NCI-H2029 treated with DMSO at 0.1 percent for 48 hours (cell line): Measurements from ENCODE around the gene BCAN.
"Not testable (repeated sequence)": the region's sequence is repeated elsewhere in the genome, so short reads cannot be mapped to it uniquely, and the experiment has no call there.

Experiments
- DNase-seq: peaks from one replicate; lab custom pipeline; 2025; lab: John Stamatoyannopoulos, UW

Gene BCAN

DNA sequence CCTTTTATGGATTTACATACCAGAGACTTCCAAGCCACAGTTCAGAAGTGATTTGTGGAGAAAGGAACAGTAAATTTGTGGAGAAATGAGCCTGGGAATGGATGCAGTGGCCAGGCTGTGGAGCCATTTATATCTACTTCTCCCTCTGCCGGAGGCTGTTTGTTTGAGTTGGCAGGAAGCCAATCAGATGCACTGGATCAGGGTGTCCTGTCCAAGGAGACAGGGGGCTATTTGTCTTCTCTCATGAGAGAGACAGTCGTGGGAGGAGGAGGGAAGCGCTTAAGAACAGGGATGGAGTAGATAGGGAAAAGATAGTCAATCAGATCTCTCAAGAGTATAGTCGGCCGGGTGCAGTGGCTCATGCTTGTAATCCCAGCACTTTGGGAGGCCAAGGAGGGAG lies 25.5 kb upstream of the BCAN start:
- peak; percentile 16 for DNase-seq

DNA sequence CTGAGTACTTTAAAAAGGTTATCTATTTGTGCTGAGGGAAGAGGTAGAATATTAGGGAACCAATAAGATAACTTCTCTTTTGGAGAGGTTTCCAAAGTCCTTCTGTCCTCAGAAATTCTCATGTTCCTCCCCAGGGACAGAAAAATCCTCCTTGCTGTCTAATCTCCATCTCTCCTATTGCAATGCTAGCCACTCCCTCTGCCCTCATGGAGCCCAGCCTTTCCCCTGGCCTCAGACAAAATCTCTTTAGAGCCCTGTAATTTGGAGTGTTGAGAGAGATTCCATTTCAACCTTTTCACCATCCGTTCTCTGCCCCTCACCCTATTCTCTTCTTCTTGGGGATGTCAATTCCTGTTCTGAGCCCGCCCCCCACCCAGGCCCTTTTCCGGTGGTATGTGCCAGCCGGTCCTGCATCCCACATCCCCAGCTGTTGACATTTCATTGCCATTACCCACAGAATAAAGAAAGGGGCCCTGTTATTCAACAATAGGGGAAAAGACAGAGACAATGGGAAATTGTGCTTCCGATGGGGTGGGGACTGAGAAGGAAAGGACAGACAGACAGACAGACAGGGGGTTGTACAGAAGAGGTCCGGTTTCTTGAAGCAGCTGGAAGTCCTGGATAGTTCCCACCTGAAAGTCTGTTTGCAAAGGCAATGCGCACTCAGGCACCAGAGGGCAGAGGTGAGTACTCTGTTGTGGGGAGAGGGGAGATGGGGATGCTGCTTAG lies 22.9 kb upstream of the BCAN start, which contains the start of gene HAPLN2:
Gene HAPLN2, plus strand, starts transcription at position 563 of the 729 bp plus-strand sequence. CDS start 4,076 bp downstream, outside the sequence.
- DNase-seq = no peak

DNA sequence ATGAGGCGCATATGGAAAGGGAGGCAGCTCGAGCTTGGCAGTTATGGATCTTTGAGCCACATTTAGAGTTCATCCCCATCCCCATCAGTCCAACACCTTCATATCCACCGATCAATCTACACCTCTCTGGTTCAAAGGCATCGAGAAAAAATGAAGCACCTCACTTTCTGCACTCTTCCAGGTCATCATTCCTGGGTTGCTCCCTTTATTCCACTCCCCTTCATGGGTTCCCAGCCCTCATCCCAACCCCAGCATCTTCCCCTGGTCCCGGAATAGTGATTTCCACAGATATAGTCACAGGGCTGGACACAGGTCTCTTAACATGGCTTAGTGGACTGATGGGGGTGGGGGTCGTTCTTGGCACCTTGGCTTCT lies 22.3 kb upstream of the BCAN start:
- DNase-seq = no peak

DNA sequence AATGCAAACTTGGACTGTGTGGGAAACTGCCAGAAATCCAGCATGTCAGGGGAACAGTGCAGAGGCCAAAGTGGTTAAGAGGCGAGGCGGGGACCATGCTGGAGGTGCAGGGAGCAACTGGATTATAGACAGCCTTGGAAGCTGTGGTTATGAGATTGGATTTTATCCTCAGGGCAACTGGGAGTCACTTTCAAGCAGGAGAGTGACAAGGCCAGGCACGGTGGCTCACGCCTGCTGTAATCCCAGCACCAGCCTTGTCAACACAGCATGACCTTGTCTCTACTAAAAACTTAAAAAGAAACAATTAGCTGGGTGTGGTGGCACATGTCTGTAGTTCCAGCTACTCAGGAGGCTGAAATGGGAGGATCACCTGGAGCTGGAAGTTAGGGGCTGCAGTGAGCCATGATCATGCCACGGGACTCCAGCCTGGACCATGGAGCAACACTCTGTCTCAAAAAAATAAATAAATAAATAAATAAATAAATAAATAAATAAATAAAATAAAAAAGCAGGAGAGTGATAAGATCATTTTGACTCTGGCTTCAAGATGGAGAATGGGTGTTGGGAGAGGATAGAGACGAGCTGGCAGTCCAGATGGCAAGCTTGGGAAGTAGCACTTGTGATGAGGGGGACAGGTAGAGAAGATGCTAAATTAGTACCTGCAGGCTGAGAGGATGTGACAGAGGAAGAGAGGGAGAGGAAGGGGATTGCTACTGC lies 19.2 kb upstream of the BCAN start:
- no peak for DNase-seq

DNA sequence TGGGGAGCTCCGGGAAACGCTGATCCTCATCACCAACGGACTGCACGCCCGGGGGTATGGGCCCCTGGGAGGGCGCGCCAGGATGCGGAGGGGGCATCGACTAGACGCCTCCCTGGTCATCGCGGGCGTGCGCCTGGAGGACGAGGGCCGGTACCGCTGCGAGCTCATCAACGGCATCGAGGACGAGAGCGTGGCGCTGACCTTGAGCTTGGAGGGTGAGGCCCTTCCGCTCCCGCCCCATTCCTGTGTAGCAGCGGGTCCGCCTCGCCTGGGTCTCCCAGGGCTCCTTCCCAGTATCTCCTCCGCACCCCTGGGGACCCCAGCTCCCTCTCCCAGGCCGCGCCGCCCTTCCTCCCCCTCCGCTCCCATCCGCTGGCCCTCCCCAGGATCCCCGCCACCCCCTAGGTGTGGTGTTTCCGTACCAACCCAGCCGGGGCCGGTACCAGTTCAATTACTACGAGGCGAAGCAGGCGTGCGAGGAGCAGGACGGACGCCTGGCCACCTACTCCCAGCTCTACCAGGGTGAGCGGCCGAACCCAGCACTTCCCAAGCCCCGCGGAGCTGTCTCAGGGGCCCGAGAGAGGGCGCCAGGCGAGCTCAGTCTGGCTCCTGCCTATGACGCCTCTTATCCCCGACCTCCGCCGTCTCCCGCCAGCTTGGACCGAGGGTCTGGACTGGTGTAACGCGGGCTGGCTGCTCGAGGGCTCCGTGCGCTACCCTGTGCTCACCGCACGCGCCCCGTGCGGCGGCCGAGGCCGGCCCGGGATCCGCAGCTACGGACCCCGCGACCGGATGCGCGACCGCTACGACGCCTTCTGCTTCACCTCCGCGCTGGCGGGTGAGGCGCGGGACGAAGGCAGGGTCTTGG lies 17.7 kb upstream of the BCAN start:
- DNase-seq = no peak

DNA sequence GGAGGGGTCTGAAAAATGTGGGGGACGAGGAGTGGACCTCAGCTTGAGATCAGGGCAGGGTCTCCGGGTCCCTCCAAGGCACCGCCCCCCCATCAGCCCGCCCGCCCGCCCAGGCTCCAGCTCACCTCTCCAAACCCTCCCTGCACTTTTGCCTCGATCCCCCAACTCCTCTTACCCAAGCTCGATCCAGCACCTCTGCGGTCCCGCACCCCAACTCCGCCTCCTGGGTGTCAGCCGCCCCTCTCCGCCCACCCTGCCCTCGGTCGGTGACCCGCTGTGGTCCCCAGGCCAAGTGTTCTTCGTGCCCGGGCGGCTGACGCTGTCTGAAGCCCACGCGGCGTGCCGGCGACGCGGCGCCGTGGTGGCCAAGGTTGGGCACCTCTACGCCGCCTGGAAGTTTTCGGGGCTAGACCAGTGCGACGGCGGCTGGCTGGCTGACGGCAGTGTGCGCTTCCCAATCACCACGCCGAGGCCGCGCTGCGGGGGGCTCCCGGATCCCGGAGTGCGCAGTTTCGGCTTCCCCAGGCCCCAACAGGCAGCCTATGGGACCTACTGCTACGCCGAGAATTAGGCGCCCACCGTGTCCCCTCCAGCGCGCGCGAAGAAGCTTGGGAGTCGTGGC lies 17.0 kb upstream of the BCAN start:
- no peak for DNase-seq

DNA sequence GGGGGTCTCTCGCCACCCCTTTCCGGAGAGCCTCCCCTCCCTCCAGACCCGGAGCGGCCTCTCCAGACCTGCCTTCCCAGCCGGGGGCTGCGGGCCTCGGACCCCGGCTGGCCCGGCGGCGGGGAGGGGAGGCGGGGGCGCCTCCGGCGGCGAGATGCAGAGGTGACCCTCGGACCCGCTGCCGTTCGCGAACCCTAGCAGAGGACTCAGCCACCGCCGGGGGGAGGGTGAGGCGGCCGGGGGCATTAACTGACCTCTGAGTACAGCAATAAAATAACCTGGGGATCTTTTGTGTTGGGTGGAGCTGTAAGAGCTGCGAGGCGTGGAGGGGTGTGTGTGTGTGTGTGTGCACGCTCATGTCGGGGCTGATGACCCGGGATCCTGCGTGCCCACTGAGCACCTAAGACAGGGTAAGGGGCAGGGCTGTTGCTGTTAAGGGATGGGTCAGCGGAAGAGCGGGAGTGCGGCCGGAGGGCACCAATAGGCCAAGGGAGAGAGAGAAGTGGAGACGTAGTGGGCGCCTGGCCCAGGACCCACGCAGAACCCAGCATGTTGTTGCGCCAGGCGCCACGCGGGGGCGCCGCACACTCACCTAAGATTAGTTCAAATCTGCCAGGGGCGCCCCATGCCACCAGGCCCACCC lies 16.4 kb upstream of the BCAN start:
- DNase-seq = no peak

DNA sequence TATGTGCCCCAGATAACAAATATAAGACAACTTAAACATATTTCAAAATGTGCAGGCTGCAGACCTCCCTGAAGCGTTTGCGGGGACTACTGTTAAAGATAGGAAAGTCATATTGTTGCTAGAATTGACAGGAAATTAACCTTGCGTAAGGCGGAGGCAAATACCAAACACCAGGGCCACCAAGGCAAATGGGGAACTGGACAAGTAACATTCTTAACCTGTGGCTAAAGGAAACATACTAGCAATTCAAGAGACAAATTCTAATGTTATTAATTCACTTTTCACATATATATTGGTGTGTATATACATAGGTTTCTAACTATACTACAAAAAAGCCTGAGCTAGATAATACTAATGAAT lies 15.9 kb upstream of the BCAN start:
- DNase-seq = no peak

DNA sequence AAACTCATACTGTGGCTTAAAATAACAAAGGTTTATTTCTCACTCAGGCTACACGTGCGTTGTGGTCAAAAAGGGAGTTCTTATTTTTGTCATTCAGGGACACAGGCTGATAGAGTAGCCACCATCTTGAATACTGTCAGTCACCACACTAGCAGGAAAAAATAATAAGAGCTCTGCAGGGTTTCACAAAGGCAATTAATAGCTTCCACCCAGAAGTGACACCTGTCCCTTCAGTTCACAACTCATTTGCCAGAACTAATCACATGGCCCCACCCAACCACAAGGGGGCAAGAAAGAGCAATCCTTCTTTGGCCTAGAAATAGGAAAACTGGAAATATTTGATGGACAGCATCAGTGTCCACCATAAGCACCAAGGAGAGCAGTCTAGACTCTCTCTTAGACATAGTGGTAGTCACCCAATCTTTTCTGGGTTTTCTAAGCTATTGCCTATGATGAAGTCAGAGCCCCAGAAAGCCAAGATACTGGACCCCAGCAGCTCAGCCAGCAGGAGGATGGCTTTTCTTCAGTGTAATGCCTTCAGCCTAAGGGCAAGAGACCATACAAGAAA lies 14.5 kb upstream of the BCAN start:
- DNase-seq = no peak

DNA sequence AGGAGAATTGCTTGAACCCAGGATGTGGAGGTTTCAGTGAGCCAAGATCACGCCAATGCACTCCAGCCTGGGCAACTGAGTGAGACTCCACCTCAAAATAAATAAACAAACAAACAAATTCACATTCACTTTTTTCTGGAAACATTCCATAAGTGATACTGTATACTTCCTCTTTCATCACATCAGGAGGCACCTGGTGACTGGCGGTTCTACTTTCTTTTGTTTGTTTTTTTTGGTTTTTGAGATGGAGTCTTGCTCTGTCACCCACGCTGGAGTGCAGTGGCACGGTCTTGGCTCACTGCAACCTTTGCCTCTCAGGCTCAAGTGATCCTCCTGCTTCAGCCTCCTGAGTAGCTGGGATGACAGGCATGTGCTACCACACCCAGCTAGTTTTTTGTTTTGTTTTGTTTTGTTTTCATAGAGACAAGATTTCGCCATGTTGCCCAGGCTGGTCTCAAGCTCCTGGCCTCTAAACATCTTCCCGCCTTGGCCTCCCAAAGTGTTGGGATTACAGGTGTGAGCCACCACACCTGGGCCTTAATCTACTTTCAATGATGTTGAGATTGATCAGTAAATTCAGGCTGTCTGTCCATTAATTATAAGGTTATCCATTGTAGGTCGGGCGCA lies 12.0 kb upstream of the BCAN start:
- DNase-seq = no peak

DNA sequence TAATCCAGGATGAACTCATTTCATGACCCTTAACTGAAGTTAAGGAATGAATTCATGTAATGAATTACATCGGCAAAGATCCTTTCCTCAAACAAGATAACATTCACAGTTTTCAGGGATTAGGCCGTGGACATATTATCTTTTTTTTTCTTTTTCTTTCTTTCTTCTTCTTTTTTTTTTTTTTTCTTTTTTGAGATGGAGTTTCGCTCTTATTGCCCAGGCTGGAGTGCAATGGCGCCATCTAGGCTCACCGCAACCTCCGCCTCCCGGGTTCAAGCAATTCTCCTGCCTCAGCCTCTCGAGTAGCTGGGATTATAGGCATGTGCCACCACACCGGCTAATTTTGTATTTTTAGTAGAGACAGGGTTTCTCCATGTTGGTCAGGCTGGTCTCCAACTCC lies 10.8 kb upstream of the BCAN start:
- not testable (repeated sequence) for DNase-seq

DNA sequence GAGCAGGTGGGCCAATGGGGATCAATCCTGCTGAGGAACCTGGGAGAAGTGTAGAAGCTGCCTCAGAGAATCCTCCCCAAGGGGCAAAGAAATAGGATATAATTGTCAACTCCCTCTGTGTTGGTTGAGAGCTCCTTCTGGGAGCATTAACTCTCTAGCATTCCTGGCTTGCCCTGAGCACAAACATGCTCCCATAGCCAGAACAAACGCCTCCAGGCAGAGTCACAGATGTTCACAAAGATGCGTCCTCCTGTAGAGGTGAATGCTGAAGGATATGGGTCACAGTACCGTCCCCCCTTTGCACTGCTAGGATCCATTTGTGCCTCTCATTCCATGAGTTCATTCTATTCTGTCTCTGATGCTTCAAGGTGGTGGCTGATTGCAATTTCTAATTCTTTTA lies 9.6 kb upstream of the BCAN start:
- no peak for DNase-seq

DNA sequence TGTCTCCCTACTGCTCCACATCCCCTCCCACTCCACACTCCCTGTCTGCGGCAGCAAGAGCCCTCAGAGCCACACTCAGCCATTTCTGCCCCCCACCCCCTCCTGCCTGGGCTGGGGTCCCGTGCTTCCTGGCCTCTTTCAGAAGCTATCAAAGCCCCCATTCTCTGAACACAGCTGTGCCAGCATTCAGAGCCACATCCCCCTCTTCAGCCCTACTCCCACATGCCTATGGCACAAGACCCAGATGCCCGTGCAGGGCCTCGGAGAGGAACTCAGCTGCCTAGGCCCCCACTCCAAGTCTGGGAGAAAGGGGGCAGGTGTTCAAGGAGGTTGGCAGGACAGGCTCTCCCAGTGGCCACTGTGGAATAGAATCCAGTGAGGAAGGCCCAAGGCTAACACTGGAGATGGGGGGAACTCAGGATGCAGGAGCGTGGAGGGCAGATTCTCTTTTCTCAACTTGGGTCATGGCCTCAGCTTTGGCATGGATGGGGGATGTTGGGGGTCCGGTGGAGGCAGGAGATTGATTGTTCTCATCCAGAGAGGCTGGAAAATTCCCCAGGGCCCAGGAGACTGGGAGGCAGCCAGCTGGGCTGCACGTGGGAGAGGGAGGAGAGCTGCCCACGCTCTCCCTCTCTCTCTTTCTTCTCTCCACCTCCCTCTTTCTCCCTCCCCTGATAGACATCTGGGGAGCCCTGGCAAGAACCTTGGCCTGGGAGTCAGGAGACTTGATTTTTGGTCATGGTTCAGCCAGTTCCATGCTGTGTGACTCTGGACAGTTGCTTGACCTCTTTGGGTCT lies 3.5 kb upstream of the BCAN start:
- DNase-seq = no peak

DNA sequence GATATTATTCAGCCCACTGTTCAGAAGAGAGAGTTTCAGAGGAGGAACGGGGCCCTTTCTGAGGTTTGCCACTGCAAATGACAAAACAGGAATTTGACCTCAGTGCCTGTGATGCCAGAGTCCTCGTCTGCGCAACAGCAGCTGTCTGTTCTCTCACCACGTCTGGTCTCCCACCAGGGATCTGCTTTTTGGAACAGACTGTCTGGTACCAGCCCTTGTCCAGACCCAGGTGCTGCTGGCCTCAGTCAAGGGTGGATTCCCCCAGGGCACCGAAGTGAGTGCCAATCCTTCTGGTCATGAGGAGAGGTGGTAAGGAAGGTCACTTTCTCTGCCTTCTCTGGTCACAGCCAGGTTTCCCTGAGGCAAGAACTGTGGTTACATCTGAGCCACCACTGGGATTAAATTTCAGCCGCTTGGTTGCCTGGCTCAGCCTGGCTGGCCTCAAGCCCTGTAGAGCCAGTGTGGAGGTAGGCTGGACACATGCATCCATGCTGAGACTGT lies 2.3 kb upstream of the BCAN start:
- no peak for DNase-seq

DNA sequence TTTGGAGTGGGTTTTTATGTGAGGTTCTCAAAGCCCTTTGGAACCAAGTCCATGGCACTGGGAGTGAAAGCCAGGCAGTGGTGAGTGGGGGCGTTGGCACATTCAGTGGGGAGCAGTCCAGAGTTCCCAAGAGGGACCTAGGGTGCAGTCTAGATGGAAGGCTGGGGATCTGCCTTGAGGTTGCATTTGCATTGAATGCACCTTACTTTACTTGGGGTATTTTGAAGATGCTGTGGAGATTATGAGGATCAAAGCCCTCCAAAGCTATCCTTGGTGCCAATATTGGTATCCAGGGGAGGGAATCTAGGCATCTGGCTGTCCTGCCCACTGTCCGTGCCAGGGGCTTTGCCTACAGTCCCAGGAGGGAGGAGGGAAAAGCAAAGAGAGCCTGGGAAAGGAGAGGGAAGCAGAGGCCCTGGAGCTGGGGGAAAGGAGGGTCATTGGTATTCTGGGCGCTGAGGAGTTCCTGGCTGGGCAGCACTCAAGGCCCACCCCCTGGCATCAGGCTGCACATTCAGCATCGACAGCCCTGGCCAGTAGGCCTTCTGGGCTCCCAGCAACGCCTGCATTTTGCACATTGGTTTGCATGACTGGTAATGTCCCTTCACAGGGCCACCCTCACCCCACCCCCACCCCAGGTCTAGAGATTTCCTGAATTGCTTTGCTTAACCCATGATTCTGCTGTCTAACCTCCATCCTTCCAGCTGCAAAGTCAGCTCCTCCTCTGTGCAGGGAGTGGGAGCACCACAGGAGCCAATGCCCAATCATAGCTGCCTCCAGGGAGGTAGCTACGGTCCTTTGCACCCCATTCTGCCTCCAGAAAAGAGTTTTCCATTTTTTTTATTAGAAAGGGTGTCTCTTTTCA lies 843 bp upstream of the BCAN start:
- no peak for DNase-seq

DNA sequence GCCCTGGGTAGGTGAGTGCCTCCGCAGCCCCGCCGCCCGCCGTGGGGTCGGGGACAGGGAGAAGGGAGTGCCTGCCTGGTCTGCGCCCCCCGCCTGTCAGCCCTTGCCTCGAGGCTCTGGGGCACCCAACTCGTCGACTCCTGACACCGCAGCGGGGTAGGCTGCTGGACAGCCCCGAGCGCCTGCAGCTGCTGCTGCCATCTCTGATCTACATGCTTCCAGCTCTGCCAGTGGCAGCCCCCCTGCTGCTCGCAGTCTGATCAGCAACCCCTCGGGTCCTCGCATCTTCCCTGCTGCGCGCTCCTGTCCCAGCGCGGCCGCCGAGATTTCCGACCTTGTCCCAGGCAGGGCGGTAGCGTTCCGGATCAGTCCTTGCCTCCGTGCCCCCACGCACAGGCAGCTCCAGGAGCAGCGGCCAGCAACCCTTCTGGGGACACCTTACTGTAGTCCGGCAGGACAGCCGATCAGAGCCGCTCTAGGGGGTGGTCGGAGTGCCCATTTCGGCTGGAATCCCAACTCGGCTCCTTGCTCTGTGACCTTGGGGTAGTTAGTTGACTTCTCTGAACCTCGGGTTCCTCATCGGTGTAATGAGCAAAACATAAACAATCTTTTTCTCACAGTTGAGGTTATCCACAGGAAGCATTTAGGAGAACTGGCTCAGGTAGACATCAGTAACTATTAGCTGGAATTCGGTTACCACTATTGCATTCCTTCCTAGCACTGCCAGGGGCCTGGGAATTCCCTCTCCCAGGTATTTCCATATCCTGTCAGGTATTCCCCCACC lies 540 bp downstream of the BCAN start:
- DNase-seq = no peak

DNA sequence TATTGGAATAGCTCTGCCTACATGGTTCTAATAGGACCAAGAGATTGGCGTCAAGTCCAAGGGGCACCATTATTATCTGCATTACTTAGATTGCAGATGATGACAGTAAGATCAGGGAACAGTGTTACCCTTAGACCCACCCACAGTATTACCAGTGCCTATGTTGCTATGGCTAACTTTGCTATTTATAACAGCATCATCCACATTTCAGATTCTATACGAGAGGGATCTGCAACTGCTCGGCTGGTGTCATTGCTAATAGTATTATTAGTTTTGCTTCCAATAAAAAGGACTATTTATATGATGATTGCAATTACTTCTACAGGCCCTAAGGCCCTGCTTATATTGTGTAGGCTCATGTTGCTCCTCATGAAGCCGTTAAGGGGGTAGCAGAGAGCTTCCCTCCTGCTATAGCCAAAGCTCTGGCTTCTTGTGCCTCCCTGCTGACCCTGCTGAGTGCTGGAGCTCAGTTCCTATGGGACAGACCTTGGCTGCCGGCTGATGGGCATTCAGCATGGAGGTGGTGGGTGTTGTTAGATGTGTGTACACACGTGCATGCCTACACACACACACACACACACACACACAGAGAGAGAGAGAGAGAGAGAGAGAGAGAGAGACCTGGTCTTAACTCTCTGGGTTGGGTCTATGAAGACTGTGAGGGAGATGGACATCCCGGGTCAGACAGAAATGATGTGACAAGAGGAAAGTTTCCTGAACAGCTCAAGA lies 1.3 kb downstream of the BCAN start:
- no peak for DNase-seq

DNA sequence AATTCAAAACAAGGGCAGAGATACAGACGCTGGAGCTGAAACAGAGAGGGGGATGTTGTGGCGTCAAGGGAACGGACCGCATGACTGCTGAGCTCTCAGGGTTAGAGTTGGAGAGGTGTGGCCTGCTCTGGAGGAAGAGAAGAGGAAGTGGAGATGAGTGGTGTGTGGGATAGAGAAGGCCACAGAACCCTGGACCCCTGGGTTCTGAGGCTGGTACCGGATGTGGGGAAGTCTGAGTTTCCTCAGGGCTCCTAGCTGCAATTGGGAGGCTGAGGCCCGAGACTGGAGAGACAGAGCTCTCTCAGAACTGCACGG lies 1.8 kb downstream of the BCAN start:
- no peak for DNase-seq
